ENCODE data around the gene TBL1XR1.

The TBL1XR1 gene

GRCh38 chr3:177056927-177057326, 140.4 kb downstream of the TBL1XR1 start:
- TF ChIP-seq, protein P1, sequence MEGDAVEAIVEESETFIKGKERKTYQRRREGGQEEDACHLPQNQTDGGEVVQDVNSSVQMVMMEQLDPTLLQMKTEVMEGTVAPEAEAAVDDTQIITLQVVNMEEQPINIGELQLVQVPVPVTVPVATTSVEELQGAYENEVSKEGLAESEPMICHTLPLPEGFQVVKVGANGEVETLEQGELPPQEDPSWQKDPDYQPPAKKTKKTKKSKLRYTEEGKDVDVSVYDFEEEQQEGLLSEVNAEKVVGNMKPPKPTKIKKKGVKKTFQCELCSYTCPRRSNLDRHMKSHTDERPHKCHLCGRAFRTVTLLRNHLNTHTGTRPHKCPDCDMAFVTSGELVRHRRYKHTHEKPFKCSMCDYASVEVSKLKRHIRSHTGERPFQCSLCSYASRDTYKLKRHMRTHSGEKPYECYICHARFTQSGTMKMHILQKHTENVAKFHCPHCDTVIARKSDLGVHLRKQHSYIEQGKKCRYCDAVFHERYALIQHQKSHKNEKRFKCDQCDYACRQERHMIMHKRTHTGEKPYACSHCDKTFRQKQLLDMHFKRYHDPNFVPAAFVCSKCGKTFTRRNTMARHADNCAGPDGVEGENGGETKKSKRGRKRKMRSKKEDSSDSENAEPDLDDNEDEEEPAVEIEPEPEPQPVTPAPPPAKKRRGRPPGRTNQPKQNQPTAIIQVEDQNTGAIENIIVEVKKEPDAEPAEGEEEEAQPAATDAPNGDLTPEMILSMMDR (IDR thresholded peaks at IDR 0.05; ENCODE audit: extremely low read depth, missing control alignments) = no peak
- no peak for DNase-seq (ENCODE audit: low spot score)

DNA sequence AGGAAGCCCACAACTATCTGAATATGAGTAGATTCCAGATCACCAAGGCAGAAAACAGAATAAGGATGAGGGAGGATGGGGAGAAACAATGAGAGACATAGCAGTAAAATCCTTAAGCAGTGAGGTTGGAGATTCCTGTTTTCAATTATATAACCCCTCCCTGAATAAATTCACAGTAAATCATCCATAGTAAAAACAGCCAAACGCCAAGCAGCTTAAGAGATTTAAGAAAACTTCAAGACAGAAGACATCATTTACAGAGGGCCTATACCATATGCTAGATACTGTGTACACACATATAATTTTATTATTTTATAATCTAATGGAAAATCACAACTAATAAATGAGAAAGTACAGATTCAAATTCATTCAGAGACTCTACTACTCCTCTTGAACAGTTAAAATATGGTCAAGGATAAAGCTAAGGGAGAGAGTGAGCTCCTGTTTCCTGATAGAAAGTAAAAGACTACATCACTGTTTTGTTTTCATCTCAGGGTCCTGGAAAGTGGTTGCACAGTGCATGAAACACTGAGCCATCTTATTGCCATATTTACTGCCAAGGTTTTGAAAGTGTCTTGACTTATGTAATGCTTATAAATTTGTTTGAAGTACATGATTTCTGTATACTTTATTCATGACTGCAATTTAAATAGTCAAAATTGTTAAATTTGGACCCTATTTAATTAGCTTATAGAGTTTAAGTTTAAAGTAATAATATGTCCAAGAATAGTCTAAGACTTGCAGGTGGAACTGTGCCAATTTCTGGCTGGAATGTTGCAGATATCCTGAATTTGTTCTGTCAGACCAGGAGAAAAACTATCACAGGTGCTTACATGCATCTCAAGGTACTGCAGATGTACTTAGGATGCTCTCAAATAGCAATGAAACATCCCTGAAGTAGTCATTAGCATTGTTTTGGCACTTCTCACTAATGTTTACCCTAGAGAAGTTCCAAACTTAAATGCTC, 141.4 kb downstream of the TBL1XR1 start:
- TF ChIP-seq, protein P1 (IDR thresholded peaks at IDR 0.05; ENCODE audit: extremely low read depth, missing control alignments) = no peak
- no peak for DNase-seq (ENCODE audit: low spot score)

- TF ChIP-seq, protein P1 (IDR thresholded peaks at IDR 0.05; ENCODE audit: extremely low read depth, missing control alignments) = no peak
- DNase-seq (ENCODE audit: low spot score) = no peak
Observed at GRCh38 chr3:177053107-177053506, 144.2 kb downstream of the TBL1XR1 start.

GRCh38 chr3:177051411-177051810, 145.9 kb downstream of the TBL1XR1 start:
- DNase-seq (ENCODE audit: low spot score) = no peak
- TF ChIP-seq, protein P1 (IDR thresholded peaks at IDR 0.05; ENCODE audit: extremely low read depth, missing control alignments) = no peak

DNA sequence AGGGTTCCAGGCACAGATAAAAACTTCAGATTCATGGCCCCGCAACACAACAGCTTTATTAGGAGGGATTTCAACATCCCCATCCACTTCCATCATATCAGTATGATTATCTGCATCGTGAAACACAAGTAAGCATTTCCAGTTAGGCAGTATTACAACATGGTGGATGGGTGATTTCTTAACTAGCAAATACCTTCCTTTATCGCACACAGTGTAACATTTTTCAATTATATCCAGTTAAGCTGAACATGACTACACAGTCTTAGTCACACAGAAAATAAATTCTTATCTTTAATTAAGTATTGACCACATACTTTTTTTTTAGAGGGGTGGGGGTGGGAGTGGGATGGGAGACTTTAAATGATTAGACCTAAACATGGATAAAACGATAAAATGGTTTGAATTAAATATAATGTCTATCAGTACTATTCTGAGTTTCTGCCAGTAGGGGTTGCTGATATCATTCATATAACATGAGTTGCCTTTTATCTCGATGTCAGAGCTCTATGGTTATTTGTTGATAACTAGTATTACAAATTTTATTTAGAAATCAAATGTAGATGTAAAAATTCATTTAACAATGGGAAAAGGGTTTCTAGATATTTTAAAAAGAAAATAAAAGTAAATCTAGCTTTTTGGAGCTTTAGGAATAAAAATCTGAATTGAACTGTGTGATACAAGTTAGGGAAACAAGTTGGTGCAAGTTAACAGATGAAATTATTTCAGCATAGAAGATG, 146.6 kb downstream of the TBL1XR1 start:
- no peak for DNase-seq (ENCODE audit: low spot score)
- TF ChIP-seq, protein P1 (IDR thresholded peaks at IDR 0.05; ENCODE audit: extremely low read depth, missing control alignments) = no peak

- TF ChIP-seq, protein P1 (IDR thresholded peaks at IDR 0.05; ENCODE audit: extremely low read depth, missing control alignments) = no peak
- no peak for DNase-seq (ENCODE audit: low spot score)
Observed at GRCh38 chr3:177045767-177046166, 151.5 kb downstream of the TBL1XR1 start.

- no peak for DNase-seq (ENCODE audit: low spot score)
- TF ChIP-seq, protein P1 (IDR thresholded peaks at IDR 0.05; ENCODE audit: extremely low read depth, missing control alignments) = no peak
Observed at GRCh38 chr3:177045222-177045621, 152.1 kb downstream of the TBL1XR1 start.
